Body of pancreas (tissue), 4 donors: ENCODE measurements around the gene MCF2L2. TPM values are rescaled to one million over a fixed set of nuclear protein-coding genes. Genes with fewer than 3 reads are reported as not detected.

ENCODE experiments used
- ATAC-seq: fragments of 150-250 bp; one replicate; pipeline ENCODE4 v1.9.1; 2016
- DNase-seq, 4 donors: peaks; one replicate each; pipeline ENCODE4 v3.0.0-alpha.2; 2019
- H3K27ac ChIP-seq, 4 donors: fragments of 200-600 bp; sonication (generic); 1 replicate in 3 of 4; 2 replicates in 1 of 4; pipeline versions ENCODE4 v1.5.1 to v1.6.1; 2016 to 2019; ENCODE audit warnings: mild to moderate bottlenecking in 1 of 4, mixed read lengths in 1 of 4, moderate library complexity in 1 of 4
- H3K27me3 ChIP-seq, 2 donors: fragments of 200-600 bp; sonication (generic); one replicate each; pipeline ENCODE4 v1.6.0; 2016; ENCODE audit warnings: mild to moderate bottlenecking in 1 of 2
- H3K36me3 ChIP-seq, 2 donors: fragments of 200-600 bp; sonication (generic); replicated peaks in 1 of 2; 2 replicates each; pipeline ENCODE4 v1.5.1; 2016; ENCODE audit warnings: low read depth in 2 of 2; ENCODE audit not compliant: insufficient read depth in 1 of 2
- H3K4me1 ChIP-seq: fragments of 200-600 bp; sonication (generic); one replicate; pipeline ENCODE4 v1.6.0; 2016
- H3K4me3 ChIP-seq, 2 donors: fragments of 200-600 bp; sonication (generic); 1 replicate in 1 of 2; 2 replicates in 1 of 2; pipeline ENCODE4 v1.5.1; 2016 to 2019
- H3K9me3 ChIP-seq, 3 donors: fragments of 200-600 bp; sonication (generic); 1 replicate in 2 of 3; 2 replicates in 1 of 3; pipeline ENCODE4 v1.5.1; 2016
- CTCF ChIP-seq, 7 experiments: fragments of 450-650 bp in 4 of 7; fragments of 200-600 bp in 3 of 7; sonication (generic) in 3 of 7; IDR thresholded peaks; one replicate each; pipeline ENCODE4 v1.5.1; 2016 to 2019; ENCODE audit warnings: antibody characterized with exemption in 7 of 7
- POLR2A ChIP-seq, 3 donors: fragments of 450-650 bp; IDR thresholded peaks; one replicate each; pipeline ENCODE4 v1.6.1; 2016; ENCODE audit warnings: antibody characterized with exemption in 3 of 3, mild to moderate bottlenecking in 2 of 3
- WGBS, 2 donors: methylation state at CpG; one replicate each; pipeline ENCODE4 v1.1.5; 2017; 5-methylcytosine and 5-hydroxymethylcytosine counted together
- intact Hi-C: fragments of 100-400 bp; cut with DNase I; formaldehyde crosslinking; loops from one replicate; pipeline ENCODE4 v1.15.1; 2023
- total RNA-seq, 2 donors: library from RNA; depleted of rRNA; stranded (reverse); fragments of >200 nt; gene quantifications; one replicate each; pipeline ENCODE4 v1.1.0, GENCODE V29; 2016

The MCF2L2 gene
- total RNA-seq, 2 donors from 2014 or later: 0.26 TPM; not detected in 1

- Histone ChIP-seq H3K27me3 (no peaks in the 10 kb centered on the region), H3K36me3 (no peaks in the 10 kb centered on the region), H3K27ac (peak overlapping the region in 2 of 4 donors; percentile 26 to 60), H3K9me3 (no peaks in the 10 kb centered on the region), H3K4me3 (peak overlapping the region in 1 of 2 donors; percentile 68), H3K4me1 (peaks cover 8% of the 10 kb centered on the region)
- DNase-seq (peak in 1 of 4 donors; percentile 40), ATAC-seq (peak; percentile 4)
- intact Hi-C loops: no loop called here
- TF ChIP-seq CTCF (IDR thresholded peaks at IDR 0.05): no peak
- TF ChIP-seq POLR2A (IDR thresholded peaks at IDR 0.05): no peak
- 43 to 50% methylated on average over 25 of the region's 25 CpGs for WGBS, 2 donors
These were observed 266.7 kb downstream of the MCF2L2 start for GRCh38 chr3:183161552-183162336.

- Histone ChIP-seq H3K4me1 (peaks cover 8% of the 10 kb centered on the region), H3K27ac (no peak overlapping the region), H3K27me3 (no peaks in the 10 kb centered on the region), H3K4me3 (no peak overlapping the region), H3K9me3 (no peaks in the 10 kb centered on the region), H3K36me3 (no peaks in the 10 kb centered on the region)
- WGBS, 2 donors: 76 to 91% methylated on average over 5 of the region's 5 CpGs
- ATAC-seq: no peak
- intact Hi-C loops: no loop called here
- DNase-seq: no peak
- TF ChIP-seq CTCF (IDR thresholded peaks at IDR 0.05) (no peak), POLR2A (IDR thresholded peaks at IDR 0.05) (no peak)
These were observed 267.8 kb downstream of the MCF2L2 start for GRCh38 chr3:183160616-183161015.

- WGBS, 2 donors: 78 to 92% methylated on average over 3 of the region's 3 CpGs
These were observed 269.1 kb downstream of the MCF2L2 start for GRCh38 chr3:183159333-183159732.

GRCh38 chr3:183158551-183159006 is 269.8 kb downstream of the MCF2L2 start:
- peaks cover 8% of the 10 kb centered on the region for H3K4me1 ChIP-seq
- ATAC-seq (no peak), DNase-seq (no peak)
- TF ChIP-seq POLR2A (IDR thresholded peaks at IDR 0.05) (no peak), CTCF (IDR thresholded peaks at IDR 0.05) (no peak)
- no peaks in the 10 kb centered on the region for H3K36me3 ChIP-seq
- no peaks in the 10 kb centered on the region for H3K27me3 ChIP-seq
- H3K27ac ChIP-seq: no peak overlapping the region
- WGBS, 2 donors: 87 to 100% methylated on average over 2 to 3 of the region's 3 CpGs
- intact Hi-C loops: no loop called here
- H3K9me3 ChIP-seq: no peaks in the 10 kb centered on the region
- H3K4me3 ChIP-seq: no peak overlapping the region

More at GRCh38 chr3:183159333-183159732, 269.1 kb downstream of the MCF2L2 start:
- no peak overlapping the region for H3K27ac ChIP-seq
- no peak for ATAC-seq
- H3K36me3 ChIP-seq: no peaks in the 10 kb centered on the region
- no peak for TF ChIP-seq POLR2A (IDR thresholded peaks at IDR 0.05)
- TF ChIP-seq CTCF (IDR thresholded peaks at IDR 0.05): no peak
- H3K27me3 ChIP-seq: no peaks in the 10 kb centered on the region
- H3K4me1 ChIP-seq: peaks cover 8% of the 10 kb centered on the region
- no peaks in the 10 kb centered on the region for H3K9me3 ChIP-seq
- intact Hi-C loops: no loop called here
- DNase-seq: no peak
- H3K4me3 ChIP-seq: no peak overlapping the region

GRCh38 chr3:183158113-183158512 is 270.3 kb downstream of the MCF2L2 start:
- DNase-seq (no peak), ATAC-seq (no peak)
- H3K27me3 ChIP-seq: no peaks in the 10 kb centered on the region
- intact Hi-C loops: no loop called here
- no peaks in the 10 kb centered on the region for H3K36me3 ChIP-seq
- H3K4me3 ChIP-seq: no peak overlapping the region
- H3K4me1 ChIP-seq: peaks cover 8% of the 10 kb centered on the region
- 94 to 97% methylated on average over 2 of the region's 2 CpGs for WGBS, 2 donors
- TF ChIP-seq CTCF (IDR thresholded peaks at IDR 0.05) (no peak), POLR2A (IDR thresholded peaks at IDR 0.05) (no peak)
- no peak overlapping the region for H3K27ac ChIP-seq
- no peaks in the 10 kb centered on the region for H3K9me3 ChIP-seq
